H9 (cell line): ENCODE results near the gene DPT. TPM values are rescaled to one million over a fixed set of nuclear protein-coding genes. Genes with fewer than 3 reads are reported as not detected.

ENCODE experiments used
- DNase-seq: peaks from one replicate; pipeline ENCODE4 v3.0.0-alpha.2; 2017
- H2AFZ ChIP-seq: one replicate; pipeline ENCODE4 v1.6.1; 2013; ENCODE audit warnings: mild to moderate bottlenecking, low read length, control low read depth, moderate library complexity
- H2AK5ac ChIP-seq: 2 replicates; pipeline ENCODE4 v1.6.1; 2013; ENCODE audit warnings: low read length, control low read depth, mixed read lengths; ENCODE audit not compliant: insufficient read length
- H2BK120ac ChIP-seq: one replicate; pipeline ENCODE4 v1.6.1; 2013; ENCODE audit warnings: low read depth, mild to moderate bottlenecking, low read length, control low read depth, inconsistent platforms; ENCODE audit not compliant: poor library complexity, severe bottlenecking
- H2BK12ac ChIP-seq: 2 replicates; pipeline ENCODE4 v1.6.1; 2013; ENCODE audit warnings: low read length, control low read depth, mixed read lengths, low read depth; ENCODE audit not compliant: insufficient read length
- H2BK15ac ChIP-seq: 2 replicates; pipeline ENCODE4 v1.6.1; 2013; ENCODE audit warnings: low read depth, low read length, control low read depth
- H2BK20ac ChIP-seq: one replicate; pipeline ENCODE4 v1.6.1; 2013; ENCODE audit warnings: low read depth, mild to moderate bottlenecking, low read length, control low read depth, inconsistent platforms; ENCODE audit not compliant: poor library complexity, severe bottlenecking
- H2BK5ac ChIP-seq: 2 replicates; pipeline ENCODE4 v1.6.1; 2013; ENCODE audit warnings: low read length, control low read depth, mixed read lengths; ENCODE audit not compliant: insufficient read length
- H3K14ac ChIP-seq: 2 replicates; pipeline ENCODE4 v1.6.1; 2013; ENCODE audit warnings: low read length, control low read depth; ENCODE audit not compliant: insufficient read depth
- H3K18ac ChIP-seq: 2 replicates; pipeline ENCODE4 v1.6.1; 2013; ENCODE audit warnings: low read depth, mild to moderate bottlenecking, mixed read lengths, low read length, control low read depth; ENCODE audit not compliant: insufficient read length
- H3K23ac ChIP-seq: 2 replicates; pipeline ENCODE4 v1.6.1; 2013; ENCODE audit warnings: low read length, control low read depth, mixed read lengths, low read depth; ENCODE audit not compliant: insufficient read length
- H3K23me2 ChIP-seq: 2 replicates; pipeline ENCODE4 v1.6.1; 2013; ENCODE audit warnings: low read depth, mild to moderate bottlenecking, mixed read lengths, low read length, control low read depth; ENCODE audit not compliant: insufficient read length, poor library complexity, severe bottlenecking
- H3K27ac ChIP-seq: 2 replicates; pipeline ENCODE4 v1.5.1; 2013; ENCODE audit warnings: low read length, control low read depth, mixed read lengths, low read depth; ENCODE audit not compliant: insufficient read length
- H3K27me3 ChIP-seq: 2 replicates; pipeline ENCODE4 v1.6.1; 2013; ENCODE audit warnings: low read length, control low read depth, inconsistent platforms; ENCODE audit not compliant: insufficient read depth
- H3K4ac ChIP-seq: 2 replicates; pipeline ENCODE4 v1.6.1; 2013; ENCODE audit warnings: low read depth, mild to moderate bottlenecking, control low read depth, inconsistent platforms, low read length, moderate library complexity
- H3K4me1 ChIP-seq: 2 replicates; pipeline ENCODE4 v1.6.1; 2013; ENCODE audit warnings: low read length, control low read depth, inconsistent platforms; ENCODE audit not compliant: insufficient read depth
- H3K4me2 ChIP-seq: 2 replicates; pipeline ENCODE4 v1.6.1; 2013; ENCODE audit warnings: low read length, control low read depth, mixed read lengths; ENCODE audit not compliant: insufficient read length, insufficient read depth
- H3K56ac ChIP-seq: 2 replicates; pipeline ENCODE4 v1.6.1; 2013; ENCODE audit warnings: low read depth, mild to moderate bottlenecking, mixed read lengths, low read length, control low read depth; ENCODE audit not compliant: insufficient read length
- H3K79me1 ChIP-seq: 2 replicates; pipeline ENCODE4 v1.6.1; 2013; ENCODE audit warnings: low read depth, mild to moderate bottlenecking, moderate library complexity, low read length, control low read depth, inconsistent platforms; ENCODE audit not compliant: insufficient read depth, poor library complexity, severe bottlenecking
- H3K79me2 ChIP-seq: 2 replicates; pipeline ENCODE4 v1.6.1; 2013; ENCODE audit warnings: low read length, control low read depth, inconsistent platforms; ENCODE audit not compliant: insufficient read depth
- H3K9ac ChIP-seq: 2 replicates; pipeline ENCODE4 v1.6.1; 2013; ENCODE audit warnings: low read length, control low read depth, mixed read lengths; ENCODE audit not compliant: insufficient read length; ENCODE audit errors: extremely low read depth
- H3K9me3 ChIP-seq: one replicate; pipeline ENCODE4 v1.6.1; 2013; ENCODE audit warnings: low read depth, low read length, inconsistent platforms; ENCODE audit not compliant: control insufficient read depth
- H3T11ph ChIP-seq: one replicate; pipeline ENCODE4 v1.6.1; 2013; ENCODE audit warnings: mild to moderate bottlenecking, low read length, control low read depth, inconsistent platforms
- H4K20me1 ChIP-seq: one replicate; pipeline ENCODE4 v1.6.1; 2013; ENCODE audit not compliant: control insufficient read depth, insufficient read length, insufficient read depth
- H4K5ac ChIP-seq: 2 replicates; pipeline ENCODE4 v1.6.1; 2013; ENCODE audit warnings: low read depth, mild to moderate bottlenecking, mixed read lengths, low read length, control low read depth; ENCODE audit not compliant: insufficient read length
- H4K8ac ChIP-seq: replicated peaks from 2 replicates; pipeline ENCODE4 v1.6.1; 2013; ENCODE audit warnings: low read length, control low read depth, mixed read lengths, low read depth; ENCODE audit not compliant: insufficient read length
- H4K91ac ChIP-seq: 2 replicates; pipeline ENCODE4 v1.6.1; 2013; ENCODE audit warnings: low read depth, mild to moderate bottlenecking, moderate library complexity, mixed read lengths, low read length, control low read depth; ENCODE audit not compliant: insufficient read length
- H3K27ac Mint-ChIP-seq, 3 experiments: 2 replicates in 2 of 3; 3 replicates in 1 of 3; pipeline ENCODE4 v1.8.0; 2020 to 2021; ENCODE audit warnings: mixed read lengths in 3 of 3, mild to moderate bottlenecking in 1 of 3, moderate library complexity in 1 of 3
- H3K27me3 Mint-ChIP-seq: 2 replicates; pipeline ENCODE4 v1.8.0; 2021; ENCODE audit warnings: low read depth, mild to moderate bottlenecking, moderate library complexity, mixed read lengths
- H3K36me3 Mint-ChIP-seq, 3 experiments: 2 replicates in 2 of 3; 3 replicates in 1 of 3; pipeline ENCODE4 v1.8.0; 2020 to 2021; ENCODE audit warnings: low read depth in 3 of 3, mixed read lengths in 3 of 3; ENCODE audit not compliant: insufficient read depth in 1 of 3
- H3K4me1 Mint-ChIP-seq, 2 experiments: 2 replicates each; pipeline ENCODE4 v1.8.0; 2020; ENCODE audit warnings: mixed read lengths in 2 of 2
- H3K4me3 Mint-ChIP-seq, 2 experiments: 2 replicates in 1 of 2; 3 replicates in 1 of 2; pipeline ENCODE4 v1.8.0; 2020 to 2021; ENCODE audit warnings: mild to moderate bottlenecking in 2 of 2, mixed read lengths in 2 of 2, moderate library complexity in 1 of 2
- H3K9me3 Mint-ChIP-seq, 2 experiments: 2 replicates in 1 of 2; 3 replicates in 1 of 2; pipeline ENCODE4 v1.8.0; 2020; ENCODE audit warnings: mild to moderate bottlenecking in 2 of 2, mixed read lengths in 2 of 2, moderate library complexity in 1 of 2
- CTCF ChIP-seq: fragments of 200-600 bp; sonication (generic); conservative IDR thresholded peaks from 3 replicates; pipeline ENCODE4 v1.8.0; 2021; ENCODE audit warnings: antibody characterized with exemption, mild to moderate bottlenecking
- WGBS: extraction: QIAGEN DNeasy Blood & Tissue Kit; methylation state at CpG from one replicate; pipeline ENCODE4 v1.1.7; 2013; ENCODE audit warnings: missing lambda C conversion rate, low lambda C conversion rate, mixed read lengths; ENCODE audit not compliant: insufficient read length; ENCODE audit errors: extremely low coverage; 5-methylcytosine and 5-hydroxymethylcytosine counted together
- total RNA-seq: library from RNA; stranded (reverse); gene quantifications from 2 replicates; pipeline ENCODE4 v1.2.1, GENCODE V29; 2021

DPT gene
- total RNA-seq, 1 experiment from 2014 or later, result not detected

- no peaks in the 10 kb centered on the region for H3K27me3 ChIP-seq
- no peaks in the 10 kb centered on the region for H3K79me2 ChIP-seq
- H3K27ac ChIP-seq, result no peak overlapping the region
- no peak overlapping the region for H4K91ac ChIP-seq
- H2BK120ac ChIP-seq, result no peak overlapping the region
- H3K9me3 Mint-ChIP-seq, result no peaks in the 10 kb centered on the region
- H3K23ac ChIP-seq, result no peak overlapping the region
- H4K8ac ChIP-seq, result no peak overlapping the region
- H3K56ac ChIP-seq, result no peak overlapping the region
- no peak overlapping the region for H3K9ac ChIP-seq
- no peaks in the 10 kb centered on the region for H3K79me1 ChIP-seq
- no peak overlapping the region for H2BK20ac ChIP-seq
- no peaks in the 10 kb centered on the region for H3K9me3 ChIP-seq
- TF ChIP-seq CTCF, result no peak
- H3K23me2 ChIP-seq, result no peaks in the 10 kb centered on the region
- no peak overlapping the region for H2AK5ac ChIP-seq
- H3K4me1 ChIP-seq, result no peaks in the 10 kb centered on the region
- no peak overlapping the region for H3K4me2 ChIP-seq
- no peak overlapping the region for H3K18ac ChIP-seq
- H4K5ac ChIP-seq, result no peak overlapping the region
- H3K4me3 Mint-ChIP-seq, result no peak overlapping the region
- H3K27me3 Mint-ChIP-seq, result no peaks in the 10 kb centered on the region
- no peaks in the 10 kb centered on the region for H3K36me3 Mint-ChIP-seq
- no peak overlapping the region for H2BK15ac ChIP-seq
- no peak overlapping the region for H3K14ac ChIP-seq
- no peak overlapping the region for H3K27ac Mint-ChIP-seq
- DNase-seq, result no peak
- H3K4me1 Mint-ChIP-seq, result no peaks in the 10 kb centered on the region
- H2BK12ac ChIP-seq, result no peak overlapping the region
- no peak overlapping the region for H2AFZ ChIP-seq
- H3K4ac ChIP-seq, result no peak overlapping the region
- no peak overlapping the region for H2BK5ac ChIP-seq
- H4K20me1 ChIP-seq, result no peaks in the 10 kb centered on the region
- no peak overlapping the region for H3T11ph ChIP-seq
- WGBS, result no CpG with 5 or more reads among the region's 8 CpGs
These were observed 14.1 kb upstream of the DPT start for GRCh38 chr1:168742994-168743650.
